Medulla oblongata (tissue), 1 donor: ENCODE data around the gene NEGR1.

Experiments
- DNase-seq: peaks from one replicate; pipeline ENCODE4 v3.0.0-alpha.2; 2015; ENCODE audit errors: extremely low spot score

The NEGR1 gene

DNA sequence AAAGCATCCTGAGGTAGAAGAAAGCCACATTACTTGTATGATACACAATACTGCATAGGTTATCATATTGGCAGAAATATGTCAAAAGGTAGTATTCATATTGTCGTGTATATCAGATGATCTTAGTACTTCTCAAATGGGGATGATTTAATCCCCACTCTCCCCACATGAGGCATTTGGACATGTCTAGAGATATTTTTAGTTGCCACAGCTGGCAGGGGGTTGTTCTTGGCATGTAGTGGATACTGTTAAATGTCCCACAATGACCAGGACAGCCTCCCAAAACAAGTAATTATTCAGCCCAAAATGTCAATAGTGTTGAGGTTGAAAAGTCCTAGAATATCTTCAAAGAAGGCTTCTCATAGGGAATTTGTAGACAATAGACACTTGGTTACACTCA, 162.8 kb downstream of the NEGR1 start:
- DNase-seq: no peak

DNA sequence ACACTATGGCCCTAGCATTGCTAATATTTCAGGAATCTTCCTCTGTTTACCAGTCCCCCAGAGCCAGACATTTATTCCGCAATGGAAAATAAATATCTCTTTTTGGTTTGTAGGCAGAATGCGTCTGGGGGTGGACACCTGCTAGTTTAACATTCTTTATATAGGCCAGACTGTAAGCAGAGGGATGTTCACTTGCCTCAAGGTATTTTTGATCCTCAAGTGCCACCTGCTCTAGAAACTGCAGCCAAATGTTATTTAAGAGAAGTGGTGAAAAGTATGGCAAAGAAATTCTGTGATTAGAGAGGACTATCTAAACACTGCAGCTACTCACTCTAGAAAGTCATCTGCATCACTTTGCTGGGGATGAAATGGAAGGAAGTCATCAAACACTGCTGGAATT, 164.7 kb downstream of the NEGR1 start:
- DNase-seq: no peak

DNA sequence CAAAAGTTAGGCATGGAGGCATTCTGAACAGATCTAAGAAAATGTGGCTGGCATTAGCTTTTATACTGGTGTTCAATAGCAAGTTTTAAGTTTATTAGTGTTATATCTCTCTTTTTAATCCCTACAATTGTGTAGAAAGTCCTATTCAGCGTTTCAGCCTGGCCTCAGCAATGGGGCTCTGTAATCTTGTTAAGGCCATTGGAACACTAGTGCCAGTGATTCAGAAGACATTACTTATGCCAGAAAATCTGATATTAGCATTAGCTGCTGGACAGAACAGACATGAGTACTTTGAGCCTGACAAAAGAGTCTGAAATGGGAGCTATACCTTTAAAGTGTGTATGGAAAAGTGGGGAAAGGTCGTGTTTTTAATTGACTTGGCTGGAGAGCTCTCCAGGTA, 167.0 kb downstream of the NEGR1 start:
- DNase-seq: no peak

DNA sequence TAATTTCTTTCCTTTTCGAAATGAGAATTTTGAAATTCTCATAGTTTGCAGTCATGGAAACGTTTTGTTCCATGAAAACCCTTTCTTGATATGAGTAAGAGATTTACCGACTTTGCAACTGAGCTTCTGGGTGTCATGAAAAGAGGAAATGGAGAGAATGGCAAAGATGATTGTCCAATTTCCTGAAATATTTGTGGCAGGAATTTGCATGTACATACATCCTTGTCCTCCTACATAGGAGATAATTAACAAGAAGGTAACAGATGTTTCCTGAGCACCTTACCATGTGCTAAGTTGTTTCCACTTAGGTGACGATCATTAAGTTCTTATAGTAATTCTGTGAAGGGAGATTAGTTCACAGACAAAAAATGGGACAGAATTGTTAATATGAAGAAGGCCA, 170.7 kb downstream of the NEGR1 start:
- no peak for DNase-seq

DNA sequence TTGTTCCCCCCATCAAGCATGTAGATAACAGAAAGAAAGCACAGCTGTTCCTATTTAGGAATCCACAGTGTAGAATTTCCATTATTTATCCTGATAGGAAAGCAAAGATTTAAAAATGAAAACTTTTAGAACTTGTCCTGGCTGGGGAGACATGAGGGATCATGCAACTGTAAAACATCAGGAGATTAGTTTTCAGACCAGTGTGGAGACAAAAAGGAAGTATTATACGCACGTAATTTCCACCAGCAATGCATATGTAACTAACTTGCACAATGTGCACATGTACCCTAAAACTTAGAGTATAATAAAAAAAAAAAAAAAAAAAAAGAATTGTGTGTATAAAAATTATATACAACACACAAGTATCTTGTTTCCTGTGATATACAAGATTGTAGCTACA, 172.4 kb downstream of the NEGR1 start:
- no peak for DNase-seq

DNA sequence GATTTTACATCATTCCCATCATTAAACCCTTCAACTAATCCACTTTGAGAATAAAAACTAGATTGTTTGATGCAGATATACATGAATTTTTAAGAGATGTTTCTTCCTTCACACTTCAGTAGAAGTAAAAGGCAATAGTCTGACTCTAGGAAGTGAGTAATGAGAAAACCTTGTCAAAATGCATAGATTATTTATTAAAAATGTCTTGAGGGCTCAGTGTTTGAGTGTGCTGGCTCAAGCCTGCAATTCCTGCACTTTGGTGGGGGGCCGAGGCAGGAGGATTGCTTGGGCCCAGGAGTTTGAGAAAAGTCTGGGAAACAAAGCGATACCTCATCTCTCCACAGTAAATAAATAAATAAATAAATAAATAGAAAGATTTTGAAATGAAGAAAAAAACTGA, 177.1 kb downstream of the NEGR1 start:
- DNase-seq: no peak

DNA sequence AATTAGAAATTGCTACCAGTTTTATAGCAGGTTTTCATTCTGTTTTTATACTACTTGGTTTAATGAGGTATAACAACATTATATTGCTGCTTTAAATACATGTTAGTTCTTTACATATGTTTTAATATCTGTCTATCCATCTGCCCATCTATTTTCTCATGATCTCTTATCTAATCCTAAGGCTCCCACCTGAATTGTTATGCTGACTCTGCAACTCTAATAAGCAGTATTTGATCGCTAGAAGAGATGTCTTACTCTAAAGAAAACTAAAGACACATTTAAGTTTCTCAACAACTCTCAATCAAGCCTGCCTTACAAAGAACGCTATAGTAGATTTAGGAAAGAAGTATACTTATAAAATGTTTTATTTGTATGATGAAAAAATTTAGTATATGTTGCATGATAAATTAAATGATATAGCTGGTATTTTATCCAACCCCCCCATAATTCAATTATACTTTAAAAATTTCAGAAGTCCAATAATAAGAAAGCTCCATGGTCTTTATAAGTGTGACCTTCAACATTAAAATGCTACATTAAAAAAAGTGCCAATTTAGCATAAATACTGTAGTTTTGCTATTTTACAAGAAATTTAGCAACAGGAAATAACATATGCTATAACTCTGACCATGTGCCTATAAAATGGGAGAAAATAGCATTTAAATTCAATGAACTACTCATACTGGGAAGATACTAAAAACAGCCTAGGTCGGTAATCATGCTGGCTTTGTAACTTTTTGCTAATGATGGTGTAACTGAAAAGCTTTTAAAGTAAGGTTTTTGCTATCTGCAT, 180.3 kb downstream of the NEGR1 start:
- no peak for DNase-seq

DNA sequence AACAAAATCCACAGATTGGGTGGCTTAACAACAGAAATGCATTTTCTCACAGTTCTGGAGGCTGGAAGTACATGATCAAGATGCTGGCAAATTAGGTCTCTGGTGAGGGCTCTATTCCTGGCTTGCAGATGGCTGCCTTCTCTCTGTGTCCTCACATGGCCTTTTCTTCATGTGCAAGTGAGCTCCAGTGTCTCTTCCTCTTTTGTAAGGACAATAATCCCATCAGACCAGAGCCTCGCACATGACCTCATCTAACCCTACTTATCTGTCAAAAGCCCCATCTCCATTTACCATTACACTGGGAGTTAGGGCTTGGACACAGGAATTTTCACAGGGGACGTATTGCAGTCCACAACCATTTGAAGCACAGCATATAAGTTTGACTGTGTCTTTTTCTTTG, 181.6 kb downstream of the NEGR1 start:
- no peak for DNase-seq

DNA sequence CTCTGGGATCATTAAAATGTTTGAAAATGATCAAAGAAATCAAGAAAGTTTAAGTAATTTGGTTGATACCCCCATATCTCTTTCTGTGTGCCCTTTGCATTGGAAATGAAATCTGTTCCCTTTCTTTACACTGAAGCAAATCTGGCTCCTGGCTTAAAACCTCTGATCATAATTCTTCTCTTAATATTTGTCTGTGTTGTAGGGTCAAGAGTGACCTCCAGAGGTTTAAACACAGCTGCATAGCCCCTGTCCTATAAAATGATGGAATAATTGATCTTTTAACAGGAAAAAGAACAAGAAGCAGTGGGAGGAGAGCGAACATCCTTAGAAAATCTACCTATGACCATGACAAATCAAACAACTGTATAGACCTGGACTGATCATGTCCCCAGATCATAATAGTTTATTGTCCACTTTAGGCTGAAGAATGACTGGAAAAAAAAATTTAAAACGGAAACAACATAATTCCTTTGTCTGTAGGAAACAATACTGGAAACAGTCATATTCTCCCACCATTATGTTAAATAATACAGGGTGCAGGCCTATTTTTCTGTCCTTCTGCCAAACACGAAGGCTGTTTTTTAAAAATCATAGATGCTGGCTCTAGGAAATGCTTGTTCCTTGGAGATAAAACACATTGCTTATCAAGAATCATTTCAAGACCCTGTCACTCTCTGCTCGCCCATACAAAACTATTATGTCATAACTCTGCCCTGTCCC, 184.3 kb downstream of the NEGR1 start:
- no peak for DNase-seq

DNA sequence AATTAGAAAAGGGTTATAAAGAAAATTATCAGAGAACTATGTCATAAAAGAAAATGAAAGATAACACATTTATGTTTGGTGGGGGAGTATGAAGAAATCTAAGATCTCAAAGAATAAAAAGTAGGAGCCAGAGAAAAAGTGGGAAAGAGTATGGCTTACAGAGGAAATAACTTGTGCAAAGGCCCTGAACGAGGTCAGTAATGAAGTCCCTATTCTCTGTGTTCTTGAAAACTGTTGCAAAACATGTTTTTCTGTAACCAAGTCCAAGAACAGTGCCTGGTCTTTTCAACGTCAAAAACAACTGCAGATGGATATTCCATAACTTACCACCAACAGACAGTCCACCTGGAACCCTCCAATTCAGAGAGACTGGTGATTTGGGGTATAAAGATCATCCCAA, 188.1 kb downstream of the NEGR1 start:
- no peak for DNase-seq

DNA sequence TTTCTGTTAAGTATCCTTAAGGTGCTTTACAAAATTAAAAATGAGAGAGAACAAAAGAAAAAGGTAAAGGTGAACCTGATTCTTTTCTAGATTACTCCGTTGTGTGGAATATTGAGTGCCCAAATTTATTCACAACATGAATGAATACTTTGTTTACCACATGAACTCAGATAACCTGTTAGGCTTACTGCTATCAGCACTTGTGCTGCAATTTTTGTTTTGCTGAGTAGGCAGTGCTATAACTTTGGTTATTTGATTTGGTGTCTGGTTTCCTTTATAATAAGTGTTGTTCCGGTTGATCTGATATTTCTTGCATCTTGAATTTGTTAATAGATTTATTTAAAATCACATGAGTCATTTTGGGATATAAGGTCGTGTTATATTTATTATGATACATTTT, 195.9 kb downstream of the NEGR1 start:
- DNase-seq: no peak

DNA sequence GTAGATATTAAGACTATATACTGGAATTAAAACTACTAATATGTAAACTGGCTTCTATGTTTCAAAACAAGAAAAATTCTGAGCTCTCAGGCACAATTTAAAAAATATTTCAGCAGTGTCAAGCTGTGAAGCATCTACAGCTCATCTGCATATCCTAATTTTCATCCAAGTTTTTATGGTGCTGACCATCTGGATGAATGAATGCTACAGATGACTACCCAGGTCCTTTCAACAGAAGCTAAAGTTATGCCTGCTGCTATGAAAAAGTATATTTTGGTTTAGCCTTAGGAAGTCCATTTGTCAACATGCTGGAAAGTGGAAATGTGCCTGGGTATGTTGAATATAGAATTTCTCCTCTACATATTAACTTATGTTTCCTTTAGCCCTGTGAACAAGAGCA, 206.9 kb downstream of the NEGR1 start:
- DNase-seq: no peak

DNA sequence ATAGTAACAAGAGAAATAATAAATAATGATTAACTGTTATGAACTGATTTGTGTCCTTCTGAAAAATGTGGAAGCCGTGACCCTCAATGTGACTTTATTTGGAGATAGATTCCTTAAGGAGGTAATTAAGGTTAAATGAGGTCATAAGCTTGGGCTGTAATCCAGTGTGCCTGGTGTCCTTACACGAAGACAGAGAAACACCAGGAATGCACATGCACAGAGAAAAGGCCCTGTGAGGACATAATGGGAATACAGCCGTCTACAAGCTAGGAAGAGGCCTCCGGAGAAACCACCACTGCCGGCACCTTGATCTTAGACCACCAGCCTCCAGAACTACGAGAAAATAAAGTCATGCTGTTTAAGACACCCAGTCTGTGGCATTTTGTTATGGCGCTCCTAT, 215.9 kb downstream of the NEGR1 start:
- no peak for DNase-seq

DNA sequence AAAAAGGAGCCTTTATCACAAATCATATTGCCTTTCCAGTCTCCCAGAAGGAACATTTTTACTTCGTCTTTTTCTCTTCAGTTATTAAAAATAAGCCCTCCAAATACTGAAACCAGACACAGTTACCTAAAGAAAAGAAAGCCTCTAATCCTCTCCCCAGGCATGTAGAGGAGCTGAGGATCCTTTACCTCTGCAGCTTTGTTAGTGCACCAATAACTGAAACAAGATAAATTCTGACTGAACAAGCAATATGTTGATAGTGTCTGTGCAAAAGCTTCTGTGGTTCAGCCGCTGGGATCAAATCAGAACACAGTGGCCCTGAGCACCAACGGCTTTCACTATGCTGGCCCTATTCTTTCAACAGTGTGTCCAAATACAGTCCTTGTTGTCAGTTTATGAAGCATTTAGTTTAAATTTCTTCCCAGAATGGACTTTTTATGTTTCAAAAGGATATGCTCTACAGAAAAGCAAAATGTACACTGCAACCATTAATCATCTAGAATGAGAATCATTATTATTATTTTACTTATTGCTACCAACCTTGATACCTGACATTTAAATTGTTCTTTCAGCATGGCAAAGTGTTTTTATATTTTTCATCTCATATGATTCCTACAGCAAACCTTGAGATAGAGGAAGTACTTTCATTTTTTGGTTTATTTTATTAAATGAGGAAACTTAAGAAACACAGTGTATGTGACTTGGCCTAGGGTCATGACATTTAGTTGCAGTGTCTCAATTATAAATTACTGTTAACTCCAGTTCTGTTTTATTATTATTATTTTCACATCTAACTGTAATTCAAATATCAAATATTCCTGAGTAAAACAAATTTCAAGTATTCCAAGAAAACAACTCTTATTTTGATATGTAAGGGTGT, 217.9 kb downstream of the NEGR1 start:
- DNase-seq: peak; percentile 27

DNA sequence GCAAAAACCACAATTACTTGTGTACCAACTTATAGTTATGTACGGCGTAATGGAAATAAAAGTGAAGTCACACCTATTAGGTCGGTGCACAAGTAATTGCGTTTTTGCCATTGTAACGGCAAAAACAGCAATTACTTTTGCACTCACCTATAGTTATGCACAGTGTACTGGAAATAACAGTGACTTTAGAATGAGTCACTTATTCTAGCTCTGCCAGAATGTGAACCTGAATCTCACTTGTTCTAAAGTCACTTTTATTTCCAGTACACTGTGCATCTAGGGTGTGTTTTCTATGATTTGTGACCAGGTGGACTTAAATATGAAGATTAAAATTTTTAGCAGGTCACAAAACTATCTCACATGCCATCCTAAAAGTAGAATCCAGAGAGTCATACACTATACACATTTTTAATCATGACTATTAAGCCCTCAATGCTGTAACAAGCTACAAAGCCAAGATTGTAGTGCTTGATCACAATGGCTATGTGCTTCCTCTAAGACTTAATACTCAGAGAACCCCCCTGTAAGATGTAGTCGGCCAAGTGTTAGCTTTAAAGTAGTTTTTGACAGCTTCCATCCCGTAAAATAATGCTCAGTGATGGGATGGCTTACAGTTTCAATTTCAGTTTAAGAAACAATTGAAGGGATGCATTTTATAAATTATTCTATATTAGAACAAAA, 218.8 kb downstream of the NEGR1 start:
- DNase-seq: no peak

DNA sequence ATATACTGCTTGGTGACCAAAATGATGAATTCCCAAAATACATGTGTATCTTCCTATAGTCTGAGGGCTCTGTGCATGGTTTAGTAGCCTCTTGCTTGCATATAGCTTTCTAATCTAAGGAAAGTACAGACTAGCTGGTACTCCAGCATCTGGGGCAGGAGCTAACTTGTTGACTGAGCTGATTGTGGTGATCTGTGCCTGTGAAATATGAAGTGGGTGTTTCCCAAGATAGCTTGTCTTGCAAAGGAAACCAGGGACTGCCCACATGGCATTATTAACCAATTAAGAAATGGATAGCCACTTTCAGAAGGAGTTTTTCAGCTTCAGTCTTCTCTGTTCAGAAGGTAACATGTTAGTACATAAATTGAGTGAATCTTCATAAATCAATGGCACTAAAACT, 219.8 kb downstream of the NEGR1 start:
- no peak for DNase-seq

DNA sequence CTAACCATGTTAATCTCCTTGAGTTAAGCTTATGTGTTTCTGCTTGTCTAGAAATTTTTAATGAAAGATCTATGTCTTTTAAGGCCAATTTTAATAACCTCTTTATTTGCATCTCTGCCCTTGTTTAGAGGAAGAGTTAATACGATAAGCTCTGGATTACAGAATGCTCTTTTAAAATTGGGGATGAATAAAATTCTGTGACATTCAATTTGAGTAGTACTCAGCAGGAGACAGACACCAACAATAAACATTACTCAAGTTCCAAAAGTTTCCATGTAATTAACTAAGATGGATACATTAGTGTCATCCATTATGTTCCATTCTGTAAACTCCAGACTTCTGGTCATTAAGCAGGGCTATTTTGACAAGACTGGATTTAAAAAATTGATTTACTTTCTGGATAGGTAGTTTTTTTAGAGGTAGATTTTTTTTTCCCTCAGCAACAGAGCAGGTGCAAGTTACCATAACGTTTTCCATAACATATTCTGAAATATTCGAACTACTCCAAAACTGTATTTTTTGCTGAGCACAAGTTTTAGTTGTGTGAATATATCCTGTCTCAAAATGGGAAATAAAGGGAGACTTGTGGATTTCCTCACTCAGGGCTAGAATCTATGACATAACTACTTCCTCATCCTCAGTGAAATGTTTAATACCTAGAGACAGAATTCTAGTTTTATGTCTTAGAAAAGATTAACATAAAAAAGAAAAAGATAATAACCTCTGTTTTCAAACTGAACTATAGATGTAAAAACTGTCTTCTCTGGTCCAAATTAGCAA, 221.7 kb downstream of the NEGR1 start:
- no peak for DNase-seq

DNA sequence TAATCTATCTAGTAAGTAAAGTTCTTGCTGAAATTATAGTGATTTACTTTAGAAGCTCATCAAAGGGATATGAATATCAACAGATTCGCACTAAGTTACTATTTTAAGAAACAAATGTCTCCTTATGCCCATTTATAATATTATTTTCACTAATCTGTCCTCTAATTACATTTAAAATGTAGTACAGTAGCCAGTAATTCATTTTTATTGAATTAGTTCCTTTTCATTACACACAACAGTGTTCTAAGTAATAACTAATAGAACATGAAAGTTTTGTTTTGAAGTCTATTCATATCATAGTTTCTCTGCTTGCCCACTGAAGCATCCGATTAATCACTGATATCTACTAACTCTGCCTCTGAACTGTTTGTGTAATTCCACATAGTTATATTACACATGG, 225.8 kb downstream of the NEGR1 start:
- no peak for DNase-seq

DNA sequence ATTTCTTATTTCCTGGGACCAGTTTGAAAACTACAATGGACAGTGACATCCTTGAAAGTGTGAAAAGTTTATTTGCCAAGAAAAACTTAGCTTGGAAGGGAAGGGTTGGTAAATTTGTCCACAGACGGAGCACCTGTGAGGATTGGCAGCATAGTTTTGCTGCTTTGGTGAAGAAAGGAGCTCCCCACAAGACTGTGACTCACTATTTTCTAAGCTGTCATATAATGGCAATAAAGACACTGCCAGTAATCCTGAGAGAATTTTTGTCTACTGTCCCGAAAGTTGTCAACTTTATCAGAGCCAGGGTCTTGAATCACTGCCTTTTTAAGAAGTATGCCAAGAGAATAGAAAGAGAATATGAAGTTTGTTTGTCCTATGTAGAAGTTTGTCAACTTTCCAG, 230.8 kb downstream of the NEGR1 start:
- DNase-seq: no peak

DNA sequence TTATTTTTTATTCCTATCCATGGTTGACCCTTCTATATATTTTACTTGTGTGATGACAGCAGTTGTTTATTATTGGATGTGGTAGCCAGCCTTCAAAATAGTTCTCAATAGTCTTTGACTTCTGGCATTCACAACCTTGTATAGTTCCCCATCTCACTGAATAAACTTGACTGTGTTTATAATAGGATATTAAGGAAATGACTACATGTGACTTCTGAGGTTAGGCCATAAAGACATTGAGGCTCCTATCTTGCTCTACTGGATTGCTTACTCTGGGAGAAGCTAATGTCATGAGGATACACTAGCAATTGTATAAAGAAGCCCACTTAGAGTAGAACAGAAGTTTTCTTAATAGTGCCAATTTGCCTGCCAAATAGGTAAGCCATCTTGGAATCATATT, 231.8 kb downstream of the NEGR1 start:
- no peak for DNase-seq

DNA sequence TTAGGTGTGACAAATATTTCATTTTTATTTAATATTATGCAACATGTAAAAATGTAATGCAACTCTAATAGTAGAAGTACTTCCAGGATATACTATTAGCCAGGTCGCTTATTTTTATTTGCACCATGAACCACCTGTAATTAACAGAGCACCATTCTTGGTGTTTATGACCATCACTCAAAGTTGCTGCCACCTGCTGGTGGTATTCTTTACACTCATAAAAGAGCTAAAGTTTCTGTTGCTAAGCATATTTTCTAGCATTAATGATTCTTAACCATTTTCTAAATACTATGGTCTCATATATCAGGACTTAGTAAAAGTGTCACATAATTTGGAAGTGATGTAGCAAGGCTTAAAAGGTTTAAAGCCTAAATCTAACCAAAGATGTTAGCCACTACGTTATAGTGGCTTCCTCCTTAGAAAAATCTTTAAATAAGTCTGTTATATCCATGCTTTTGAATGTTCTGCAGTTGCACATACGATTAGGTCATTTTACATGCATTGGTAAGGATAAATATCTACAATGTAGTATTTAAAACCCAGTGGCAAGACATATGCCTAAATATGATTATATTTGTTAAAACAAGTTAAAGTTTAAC, 244.5 kb downstream of the NEGR1 start:
- DNase-seq: peak; percentile 58
